ENCODE data around the gene MSRB1.
A peak's percentile ranks its signal among the peaks of the same experiment; 100 is the strongest.
"Not testable (repeated sequence)": the region's sequence is repeated elsewhere in the genome, so short reads cannot be mapped to it uniquely, and the experiment has no call there.

The MSRB1 gene

GRCh38 chr16:1963806-1964505, 21.0 kb upstream of the MSRB1 start:
- H3K36me3 ChIP-seq (ENCODE audit: low read length): peaks cover 15% of the 10 kb centered on the region
- TF ChIP-seq CTCF (IDR thresholded peaks at IDR 0.05; ENCODE audit: insufficient read depth, low read length, poor library complexity, severe bottlenecking) (no peak), EZH2phosphoT487 (conservative IDR thresholded peaks at IDR 0.05; ENCODE audit: low read length) (no peak)

GRCh38 chr16:1962161-1963153, 19.5 kb upstream of the MSRB1 start:
- Histone ChIP-seq H3F3A (ENCODE audit: insufficient read depth) (peaks cover 43% of the 10 kb centered on the region), H3K79me2 (ENCODE audit: insufficient read depth, low read length) (peaks cover 38% of the 10 kb centered on the region), H3K4me2 (ENCODE audit: low read depth, low read length, poor library complexity, severe bottlenecking) (peak overlapping the region; percentile 78), H3K27ac (ENCODE audit: low read depth, low read length) (peak overlapping the region; percentile 88), H3K9ac (ENCODE audit: low read length) (peak overlapping the region; percentile 98), H3K36me3 (ENCODE audit: low read length) (peaks cover 15% of the 10 kb centered on the region), H3K4me3 (ENCODE audit: insufficient read depth, low read length, poor library complexity, severe bottlenecking) (peak overlapping the region; percentile 75)
- not testable (repeated sequence) for H3K9me3 ChIP-seq (ENCODE audit: insufficient read depth, low read length); H3K27me3 ChIP-seq (ENCODE audit: low read length); H4K20me1 ChIP-seq (ENCODE audit: low read depth, low read length); H2AFZ ChIP-seq (ENCODE audit: low read depth, low read length, severe bottlenecking); H3K9me2 ChIP-seq (replicated peaks; ENCODE audit: insufficient read depth, low read length)

More at GRCh38 chr16:1963806-1964505, 21.0 kb upstream of the MSRB1 start:
- H3F3A ChIP-seq (ENCODE audit: insufficient read depth): peaks cover 43% of the 10 kb centered on the region
- peak overlapping the region; percentile 98 for H3K9ac ChIP-seq (ENCODE audit: low read length)
- H3K4me3 ChIP-seq (ENCODE audit: insufficient read depth, low read length, poor library complexity, severe bottlenecking): peak overlapping the region; percentile 75
- H3K27me3 ChIP-seq (ENCODE audit: low read length): no peaks in the 10 kb centered on the region
- H3K79me2 ChIP-seq (ENCODE audit: insufficient read depth, low read length): peaks cover 38% of the 10 kb centered on the region
- no peaks in the 10 kb centered on the region for H4K20me1 ChIP-seq (ENCODE audit: low read depth, low read length)
- no peak overlapping the region for H2AFZ ChIP-seq (ENCODE audit: low read depth, low read length, severe bottlenecking)
- H3K9me3 ChIP-seq (ENCODE audit: insufficient read depth, low read length): no peaks in the 10 kb centered on the region
- H3K9me2 ChIP-seq (replicated peaks; ENCODE audit: insufficient read depth, low read length): no peaks in the 10 kb centered on the region
- peak overlapping the region; percentile 78 for H3K4me2 ChIP-seq (ENCODE audit: low read depth, low read length, poor library complexity, severe bottlenecking)
- H3K27ac ChIP-seq (ENCODE audit: low read depth, low read length): peak overlapping the region; percentile 88

GRCh38 chr16:1961651-1962067, 18.7 kb upstream of the MSRB1 start:
- TF ChIP-seq EZH2phosphoT487 (conservative IDR thresholded peaks at IDR 0.05; ENCODE audit: low read length): no peak
- TF ChIP-seq CTCF (IDR thresholded peaks at IDR 0.05; ENCODE audit: insufficient read depth, low read length, poor library complexity, severe bottlenecking): no peak
- no peaks in the 10 kb centered on the region for H3K9me3 ChIP-seq (ENCODE audit: insufficient read depth, low read length)
- no peak overlapping the region for H2AFZ ChIP-seq (ENCODE audit: low read depth, low read length, severe bottlenecking)
- H3F3A ChIP-seq (ENCODE audit: insufficient read depth): peaks cover 43% of the 10 kb centered on the region
- H3K4me2 ChIP-seq (ENCODE audit: low read depth, low read length, poor library complexity, severe bottlenecking): peak overlapping the region; percentile 78
- H3K27ac ChIP-seq (ENCODE audit: low read depth, low read length): peak overlapping the region; percentile 76
- peaks cover 15% of the 10 kb centered on the region for H3K36me3 ChIP-seq (ENCODE audit: low read length)
- H3K79me2 ChIP-seq (ENCODE audit: insufficient read depth, low read length): peaks cover 38% of the 10 kb centered on the region
- no peaks in the 10 kb centered on the region for H3K27me3 ChIP-seq (ENCODE audit: low read length)
- H3K9me2 ChIP-seq (replicated peaks; ENCODE audit: insufficient read depth, low read length): no peaks in the 10 kb centered on the region
- H3K4me3 ChIP-seq (ENCODE audit: insufficient read depth, low read length, poor library complexity, severe bottlenecking): no peak overlapping the region
- H4K20me1 ChIP-seq (ENCODE audit: low read depth, low read length): no peaks in the 10 kb centered on the region
- H3K9ac ChIP-seq (ENCODE audit: low read length): 0 out of 2 replicates have a peak overlapping the region, but pooled peaks have one; percentile 18
